Gastrocnemius medialis (tissue), 4 donors: ENCODE results near the gene NTN1.

ENCODE experiments used
- POLR2A ChIP-seq, 2 donors: fragments of 450-650 bp; IDR thresholded peaks; one replicate each; pipeline ENCODE4 v1.6.1; 2017; ENCODE audit warnings: antibody characterized with exemption in 2 of 2, mild to moderate bottlenecking in 2 of 2, moderate library complexity in 2 of 2
- TF ChIP-seq, protein P1 (sequence below), 5 experiments: fragments of 450-650 bp in 3 of 5; fragments of 200-600 bp in 2 of 5; sonication (generic) in 2 of 5; IDR thresholded peaks in 4 of 5; conservative IDR thresholded peaks in 1 of 5; 1 replicate in 4 of 5; 2 replicates in 1 of 5; pipeline ENCODE4 v1.5.1; 2016 to 2019; ENCODE audit warnings: antibody characterized with exemption in 5 of 5, mild to moderate bottlenecking in 3 of 5, moderate library complexity in 3 of 5

DNA sequence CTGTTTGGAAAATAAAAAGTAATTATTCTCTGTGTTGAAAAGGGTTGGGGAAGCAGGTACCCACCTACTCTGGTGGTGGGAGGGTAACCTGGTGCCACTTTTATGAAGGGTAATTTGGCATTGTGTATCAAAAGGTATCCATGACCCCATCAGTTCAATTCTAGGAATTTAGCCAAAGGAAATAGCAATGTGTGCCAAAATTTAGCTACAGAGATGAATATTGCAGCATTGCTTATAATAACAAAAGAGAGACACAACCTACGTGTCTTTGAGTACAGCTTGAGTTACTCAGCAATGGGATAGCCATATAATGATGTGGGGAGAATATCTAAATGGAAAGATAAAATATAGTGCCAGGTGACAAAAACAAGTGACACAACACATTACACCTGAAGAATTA, 170.7 kb downstream of the NTN1 start:
- TF ChIP-seq, protein P1, sequence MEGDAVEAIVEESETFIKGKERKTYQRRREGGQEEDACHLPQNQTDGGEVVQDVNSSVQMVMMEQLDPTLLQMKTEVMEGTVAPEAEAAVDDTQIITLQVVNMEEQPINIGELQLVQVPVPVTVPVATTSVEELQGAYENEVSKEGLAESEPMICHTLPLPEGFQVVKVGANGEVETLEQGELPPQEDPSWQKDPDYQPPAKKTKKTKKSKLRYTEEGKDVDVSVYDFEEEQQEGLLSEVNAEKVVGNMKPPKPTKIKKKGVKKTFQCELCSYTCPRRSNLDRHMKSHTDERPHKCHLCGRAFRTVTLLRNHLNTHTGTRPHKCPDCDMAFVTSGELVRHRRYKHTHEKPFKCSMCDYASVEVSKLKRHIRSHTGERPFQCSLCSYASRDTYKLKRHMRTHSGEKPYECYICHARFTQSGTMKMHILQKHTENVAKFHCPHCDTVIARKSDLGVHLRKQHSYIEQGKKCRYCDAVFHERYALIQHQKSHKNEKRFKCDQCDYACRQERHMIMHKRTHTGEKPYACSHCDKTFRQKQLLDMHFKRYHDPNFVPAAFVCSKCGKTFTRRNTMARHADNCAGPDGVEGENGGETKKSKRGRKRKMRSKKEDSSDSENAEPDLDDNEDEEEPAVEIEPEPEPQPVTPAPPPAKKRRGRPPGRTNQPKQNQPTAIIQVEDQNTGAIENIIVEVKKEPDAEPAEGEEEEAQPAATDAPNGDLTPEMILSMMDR (IDR thresholded peaks at IDR 0.05 in 4 of 5, conservative IDR thresholded peaks at IDR 0.05 in 1 of 5): no peak
- no peak for TF ChIP-seq POLR2A (IDR thresholded peaks at IDR 0.05)
